ENCODE measurements around the gene ZNF254.
A peak's percentile ranks its signal among the peaks of the same experiment; 100 is the strongest.

Gene ZNF254

GRCh38 chr19:24141612-24142011, 54.6 kb downstream of the ZNF254 start:
- H3K4me3 ChIP-seq (ENCODE audit: insufficient read depth, low read length, poor library complexity, severe bottlenecking) = no peak overlapping the region
- H3K36me3 ChIP-seq (ENCODE audit: low read length) = peaks cover 13% of the 10 kb centered on the region; the same call in 1 of the 2 replicates
- H2AFZ ChIP-seq (ENCODE audit: low read depth, low read length, severe bottlenecking) = no peak overlapping the region
- no peak overlapping the region for H3K27ac ChIP-seq (ENCODE audit: low read depth, low read length)
- H3K27me3 ChIP-seq (ENCODE audit: low read length) = no peaks in the 10 kb centered on the region
- H3K9me3 ChIP-seq (ENCODE audit: insufficient read depth, low read length) = peaks cover 5% of the 10 kb centered on the region; the same call in 1 of the 2 replicates
- TF ChIP-seq EZH2phosphoT487 (conservative IDR thresholded peaks at IDR 0.05; ENCODE audit: low read length) (no peak), CTCF (IDR thresholded peaks at IDR 0.05; ENCODE audit: insufficient read depth, low read length, poor library complexity, severe bottlenecking) (no peak)
- H3K9me2 ChIP-seq (replicated peaks; ENCODE audit: insufficient read depth, low read length) = no peaks in the 10 kb centered on the region
- H3K9ac ChIP-seq (ENCODE audit: low read length) = no peak overlapping the region
- H4K20me1 ChIP-seq (ENCODE audit: low read depth, low read length) = no peaks in the 10 kb centered on the region
- no peak overlapping the region for H3K4me2 ChIP-seq (ENCODE audit: low read depth, low read length, poor library complexity, severe bottlenecking)
- no peaks in the 10 kb centered on the region for H3K79me2 ChIP-seq (ENCODE audit: insufficient read depth, low read length)
- H3F3A ChIP-seq (ENCODE audit: insufficient read depth) = no peaks in the 10 kb centered on the region; the same call in 1 of the 2 replicates

DNA sequence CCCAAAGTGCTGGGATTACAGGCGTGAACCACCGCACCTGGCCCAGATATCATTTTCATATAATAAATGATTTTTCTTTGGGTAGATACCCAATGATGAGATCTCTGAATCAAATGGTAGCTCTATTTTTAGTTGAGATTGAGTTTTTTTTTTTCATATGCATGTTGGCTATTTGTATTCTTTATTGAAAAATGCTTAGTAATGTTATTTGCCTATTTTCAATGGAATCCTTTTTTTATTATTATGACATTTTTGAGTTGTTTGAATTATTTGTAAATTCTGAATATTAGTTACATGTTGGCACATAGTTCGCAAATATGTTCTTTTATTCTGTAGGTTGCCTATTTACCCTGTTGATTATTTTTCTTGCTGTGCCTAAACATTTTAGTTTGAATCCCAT, 55.8 kb downstream of the ZNF254 start:
- Histone ChIP-seq H3K4me3 (ENCODE audit: insufficient read depth, low read length, poor library complexity, severe bottlenecking) (no peak overlapping the region), H2AFZ (ENCODE audit: low read depth, low read length, severe bottlenecking) (no peak overlapping the region), H3F3A (ENCODE audit: insufficient read depth) (no peaks in the 10 kb centered on the region; the same call in 1 of the 2 replicates), H3K79me2 (ENCODE audit: insufficient read depth, low read length) (no peaks in the 10 kb centered on the region), H3K27me3 (ENCODE audit: low read length) (no peaks in the 10 kb centered on the region), H3K4me2 (ENCODE audit: low read depth, low read length, poor library complexity, severe bottlenecking) (no peak overlapping the region), H4K20me1 (ENCODE audit: low read depth, low read length) (no peaks in the 10 kb centered on the region), H3K27ac (ENCODE audit: low read depth, low read length) (no peak overlapping the region), H3K9ac (ENCODE audit: low read length) (no peak overlapping the region), H3K9me2 (replicated peaks; ENCODE audit: insufficient read depth, low read length) (no peaks in the 10 kb centered on the region), H3K36me3 (ENCODE audit: low read length) (peaks cover 16% of the 10 kb centered on the region; the same call in 1 of the 2 replicates), H3K9me3 (ENCODE audit: insufficient read depth, low read length) (peaks cover 5% of the 10 kb centered on the region; the same call in 1 of the 2 replicates)
- TF ChIP-seq CTCF (IDR thresholded peaks at IDR 0.05; ENCODE audit: insufficient read depth, low read length, poor library complexity, severe bottlenecking) = no peak
- no peak for TF ChIP-seq EZH2phosphoT487 (conservative IDR thresholded peaks at IDR 0.05; ENCODE audit: low read length)

DNA sequence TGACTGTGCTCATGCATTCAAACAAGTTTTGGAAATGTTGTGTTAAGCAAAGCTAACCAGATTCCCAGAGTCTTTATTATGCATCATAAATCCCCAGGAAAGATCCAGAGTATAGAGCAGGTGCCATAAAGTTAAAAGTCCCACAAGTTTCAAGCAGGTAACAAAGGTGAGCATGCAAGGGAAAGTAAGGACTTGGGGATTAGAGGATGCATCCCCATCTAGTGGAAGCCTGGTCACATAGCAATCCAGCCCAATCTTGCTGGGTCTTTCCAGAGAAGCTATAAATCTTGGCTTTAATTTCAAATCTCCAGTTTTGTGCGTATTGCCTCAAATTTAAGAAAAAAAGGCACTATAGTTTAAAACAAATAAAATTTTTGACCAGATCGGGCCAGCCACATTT, 72.7 kb downstream of the ZNF254 start:
- Histone ChIP-seq H2AFZ (ENCODE audit: low read depth, low read length, severe bottlenecking) (no peak overlapping the region), H3K9ac (ENCODE audit: low read length) (no peak overlapping the region), H3K4me3 (ENCODE audit: insufficient read depth, low read length, poor library complexity, severe bottlenecking) (no peak overlapping the region), H3K27ac (ENCODE audit: low read depth, low read length) (no peak overlapping the region), H4K20me1 (ENCODE audit: low read depth, low read length) (no peaks in the 10 kb centered on the region), H3K9me2 (replicated peaks; ENCODE audit: insufficient read depth, low read length) (no peaks in the 10 kb centered on the region), H3K79me2 (ENCODE audit: insufficient read depth, low read length) (no peaks in the 10 kb centered on the region), H3K9me3 (ENCODE audit: insufficient read depth, low read length) (peaks cover 5% of the 10 kb centered on the region; the same call in 1 of the 2 replicates), H3F3A (ENCODE audit: insufficient read depth) (no peaks in the 10 kb centered on the region), H3K4me2 (ENCODE audit: low read depth, low read length, poor library complexity, severe bottlenecking) (no peak overlapping the region), H3K36me3 (ENCODE audit: low read length) (peaks cover 5% of the 10 kb centered on the region; the same call in 1 of the 2 replicates), H3K27me3 (ENCODE audit: low read length) (no peaks in the 10 kb centered on the region)
- TF ChIP-seq EZH2phosphoT487 (conservative IDR thresholded peaks at IDR 0.05; ENCODE audit: low read length) = no peak
- peak; percentile 31 for TF ChIP-seq CTCF (IDR thresholded peaks at IDR 0.05; ENCODE audit: insufficient read depth, low read length, poor library complexity, severe bottlenecking)
